ENCODE data around the gene WAPL. TPM values are rescaled to one million over a fixed set of nuclear protein-coding genes. Genes with fewer than 3 reads are reported as not detected.

WAPL gene
- total RNA-seq, 1 experiment from 2014 or later = 48.0 TPM

- TF ChIP-seq MAX (CRISPR knock-in tag; IDR thresholded peaks at IDR 0.05) = peak; percentile 77
- peak; percentile 61 for TF ChIP-seq FOXK1 (CRISPR knock-in tag; IDR thresholded peaks at IDR 0.05)
- TF ChIP-seq SOX15 (CRISPR knock-in tag; IDR thresholded peaks at IDR 0.05) = no peak
Observed at GRCh38 chr10:86399879-86400704, 121.5 kb downstream of the WAPL start (continued).

GRCh38 chr10:86399514-86399878 lies 122.1 kb downstream of the WAPL start:
- CTCF ChIA-PET = interaction anchor here (0.6 to 5.1 kb wide), 32 partner anchors 9 to 561 kb away, joined by 3 to 75 read pairs (median 6); partner anchors contain the start of genes GRID1 and WAPL
- Mint-ChIP-seq H3K9me3 (no peaks in the 10 kb centered on the region), H3K27ac (no peak overlapping the region), H3K27me3 (ENCODE audit: low read depth) (peaks cover 66% of the 10 kb centered on the region), H3K36me3 (no peaks in the 10 kb centered on the region), H3K4me1 (peaks cover 23% of the 10 kb centered on the region), H3K4me3 (peak overlapping the region; percentile 71)
- DNase-seq (ENCODE audit: low spot score) = no peak
- ATAC-seq = no peak
- no peak for TF ChIP-seq SP1 (CRISPR knock-in tag; conservative IDR thresholded peaks at IDR 0.05)
- no peak for TF ChIP-seq ZNF416 (CRISPR knock-in tag; IDR thresholded peaks at IDR 0.05)
- TF ChIP-seq RORB (CRISPR knock-in tag; IDR thresholded peaks at IDR 0.05) = no peak
- no peak for TF ChIP-seq JAZF1 (CRISPR knock-in tag; IDR thresholded peaks at IDR 0.05)
- no peak for TF ChIP-seq ARID4B (CRISPR knock-in tag; IDR thresholded peaks at IDR 0.05; ENCODE audit: borderline replicate concordance)
- TF ChIP-seq, protein P1, sequence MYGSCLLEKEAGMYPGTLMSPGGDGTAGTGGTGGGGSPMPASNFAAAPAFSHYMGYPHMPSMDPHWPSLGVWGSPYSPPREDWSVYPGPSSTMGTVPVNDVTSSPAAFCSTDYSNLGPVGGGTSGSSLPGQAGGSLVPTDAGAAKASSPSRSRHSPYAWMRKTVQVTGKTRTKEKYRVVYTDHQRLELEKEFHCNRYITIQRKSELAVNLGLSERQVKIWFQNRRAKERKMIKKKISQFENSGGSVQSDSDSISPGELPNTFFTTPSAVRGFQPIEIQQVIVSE (CRISPR knock-in tag; IDR thresholded peaks at IDR 0.05; ENCODE audit: borderline replicate concordance) = no peak
- TF ChIP-seq ZNF138 (CRISPR knock-in tag; conservative IDR thresholded peaks at IDR 0.05) = no peak
- TF ChIP-seq MAX (CRISPR knock-in tag; IDR thresholded peaks at IDR 0.05) = no peak
- no peak for TF ChIP-seq ZNF396 (CRISPR knock-in tag; IDR thresholded peaks at IDR 0.05; ENCODE audit: borderline replicate concordance)
- TF ChIP-seq USF1 (CRISPR knock-in tag; IDR thresholded peaks at IDR 0.05) = no peak
- no peak for TF ChIP-seq FOXK1 (CRISPR knock-in tag; IDR thresholded peaks at IDR 0.05)
- TF ChIP-seq, protein P2, sequence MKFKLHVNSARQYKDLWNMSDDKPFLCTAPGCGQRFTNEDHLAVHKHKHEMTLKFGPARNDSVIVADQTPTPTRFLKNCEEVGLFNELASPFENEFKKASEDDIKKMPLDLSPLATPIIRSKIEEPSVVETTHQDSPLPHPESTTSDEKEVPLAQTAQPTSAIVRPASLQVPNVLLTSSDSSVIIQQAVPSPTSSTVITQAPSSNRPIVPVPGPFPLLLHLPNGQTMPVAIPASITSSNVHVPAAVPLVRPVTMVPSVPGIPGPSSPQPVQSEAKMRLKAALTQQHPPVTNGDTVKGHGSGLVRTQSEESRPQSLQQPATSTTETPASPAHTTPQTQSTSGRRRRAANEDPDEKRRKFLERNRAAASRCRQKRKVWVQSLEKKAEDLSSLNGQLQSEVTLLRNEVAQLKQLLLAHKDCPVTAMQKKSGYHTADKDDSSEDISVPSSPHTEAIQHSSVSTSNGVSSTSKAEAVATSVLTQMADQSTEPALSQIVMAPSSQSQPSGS (CRISPR knock-in tag; IDR thresholded peaks at IDR 0.05; ENCODE audit: borderline replicate concordance, low read depth) = no peak
- TF ChIP-seq PRRX2 (CRISPR knock-in tag; IDR thresholded peaks at IDR 0.05) = no peak
- TF ChIP-seq TEAD4 (CRISPR knock-in tag; IDR thresholded peaks at IDR 0.05) = no peak
- no peak for TF ChIP-seq ZSCAN18 (CRISPR knock-in tag; IDR thresholded peaks at IDR 0.05)
- TF ChIP-seq EMX1 (CRISPR knock-in tag; IDR thresholded peaks at IDR 0.05) = no peak
- TF ChIP-seq MYBL2 (CRISPR knock-in tag; IDR thresholded peaks at IDR 0.05) = no peak; the same call in 1 of the 2 replicates
- POLR2A ChIA-PET = interaction anchor here (2.8 kb wide), 1 partner anchor 10 kb away, joined by 20 read pairs; no protein-coding TSS in a partner anchor

Data from WTC11 (cell line).